GM19023 (cell line): ENCODE results near the gene MYO7B.

Experiments
- ATAC-seq: cut with Tn5 transposase; IDR thresholded peaks from one replicate; pipeline ENCODE4 v1.9.1; 2021; ENCODE audit warnings: mild to moderate bottlenecking, moderate library complexity; ENCODE audit not compliant: unreplicated experiment

Gene MYO7B

GRCh38 chr2:127551221-127551930 is 15.9 kb downstream of the MYO7B start:
- ATAC-seq: no peak

- ATAC-seq: no peak
Observed at GRCh38 chr2:127552336-127552735, 16.9 kb downstream of the MYO7B start.

- ATAC-seq: no peak
Observed at GRCh38 chr2:127552846-127553245, 17.4 kb downstream of the MYO7B start.

- no peak for ATAC-seq
Observed at GRCh38 chr2:127558911-127559310, 23.4 kb downstream of the MYO7B start.

- ATAC-seq: no peak
Observed at GRCh38 chr2:127559454-127559853, 24.0 kb downstream of the MYO7B start.

GRCh38 chr2:127560201-127560930 is 24.9 kb downstream of the MYO7B start:
- no peak for ATAC-seq

- ATAC-seq: no peak
Observed at GRCh38 chr2:127560931-127561280, 25.4 kb downstream of the MYO7B start.

- ATAC-seq: no peak
Observed at GRCh38 chr2:127561371-127561770, 25.9 kb downstream of the MYO7B start.

GRCh38 chr2:127562936-127563335 is 27.5 kb downstream of the MYO7B start:
- no peak for ATAC-seq

- ATAC-seq: peak; percentile 97
Observed at GRCh38 chr2:127563458-127564428, 28.3 kb downstream of the MYO7B start.

- ATAC-seq: no peak
Observed at GRCh38 chr2:127564429-127565260, 29.2 kb downstream of the MYO7B start.

GRCh38 chr2:127565261-127566138 is 30.0 kb downstream of the MYO7B start:
- ATAC-seq: no peak

GRCh38 chr2:127566139-127566417 is 30.6 kb downstream of the MYO7B start:
- ATAC-seq: no peak

- ATAC-seq: no peak
Observed at GRCh38 chr2:127566576-127566975, 31.1 kb downstream of the MYO7B start.

GRCh38 chr2:127567351-127567854 is 31.9 kb downstream of the MYO7B start:
- ATAC-seq: no peak

GRCh38 chr2:127568128-127568527 is 32.6 kb downstream of the MYO7B start:
- ATAC-seq: no peak

- no peak for ATAC-seq
Observed at GRCh38 chr2:127569666-127570065, 34.2 kb downstream of the MYO7B start.

GRCh38 chr2:127570282-127571250 is 35.1 kb downstream of the MYO7B start:
- ATAC-seq: no peak
